Ovary (tissue), 9 donors: ENCODE data around the gene SNX2. TPM values are rescaled to one million over a fixed set of nuclear protein-coding genes. Genes with fewer than 3 reads are reported as not detected.

Experiments
- DNase-seq, 5 donors: peaks; one replicate each; pipeline ENCODE4 v3.0.0-alpha.2; 2019 to 2020
- H3K27ac ChIP-seq, 2 donors: fragments of 200-600 bp; one replicate each; pipeline versions ENCODE4 v1.5.1 to v1.8.0; 2019 to 2022
- H3K27me3 ChIP-seq: fragments of 200-600 bp; one replicate; pipeline ENCODE4 v1.8.0; 2022
- H3K36me3 ChIP-seq: fragments of 200-600 bp; sonication (generic); one replicate; pipeline ENCODE4 v1.5.1; 2019
- H3K4me1 ChIP-seq: one replicate; pipeline ENCODE4 v1.8.1; 2013; ENCODE audit warnings: mild to moderate bottlenecking, moderate library complexity; ENCODE audit not compliant: insufficient read depth
- H3K4me3 ChIP-seq: fragments of 200-600 bp; sonication (generic); one replicate; pipeline ENCODE4 v1.5.1; 2017
- H3K9me3 ChIP-seq, 2 donors: fragments of 200-600 bp in 1 of 2; sonication (generic) in 1 of 2; one replicate each; pipeline versions ENCODE4 v1.5.1 to v1.8.1; 2013 to 2019; ENCODE audit warnings: mild to moderate bottlenecking in 1 of 2, moderate library complexity in 1 of 2
- CTCF ChIP-seq, 3 donors: fragments of 450-650 bp in 2 of 3; fragments of 200-600 bp in 1 of 3; IDR thresholded peaks; one replicate each; pipeline versions ENCODE4 v1.5.1 to v1.8.0; 2016 to 2022; ENCODE audit warnings: antibody characterized with exemption in 3 of 3, mild to moderate bottlenecking in 1 of 3
- EP300 ChIP-seq: sonication (generic); formaldehyde crosslinking; IDR thresholded peaks from one replicate; pipeline ENCODE4 v1.6.1; 2017; ENCODE audit warnings: antibody characterized with exemption
- POLR2A ChIP-seq: fragments of 450-650 bp; IDR thresholded peaks from one replicate; pipeline ENCODE4 v1.6.1; 2017; ENCODE audit warnings: antibody characterized with exemption, mild to moderate bottlenecking, moderate library complexity
- WGBS, 3 donors: extraction: QIAGEN DNeasy Blood & Tissue Kit in 1 of 3; methylation state at CpG; one replicate each; pipeline versions ENCODE4 v1.1.5 to v1.1.7; 2013 to 2017; 5-methylcytosine and 5-hydroxymethylcytosine counted together
- intact Hi-C, 4 donors: fragments of 100-400 bp; cut with DNase I; formaldehyde crosslinking; loops; one replicate each; pipeline versions ENCODE4 v1.11.0 to v1.15.1; 2022 to 2023
- polyA plus RNA-seq, 2 donors: library from polyadenylated mRNA; stranded (reverse); fragments of 200-250 nt in 1 of 2; fragments of 350-450 nt in 1 of 2; fragmentation: Illumina TruSeq in 1 of 2; extraction: RNeasy Lipid Tissue Mini Kit (QIAGEN cat#74804) in 1 of 2; gene quantifications; one replicate each; pipeline ENCODE4 v1.2.3, GENCODE V29; 2013 to 2014
- total RNA-seq, 7 donors: library from RNA; depleted of rRNA in 2 of 7; stranded (reverse); fragments of >200 nt in 2 of 7; fragmentation: NEBNext Ultra II Directional in 3 of 7; extraction: Animal tissue kit (Norgen Biotek cat#: 25700) in 3 of 7; gene quantifications; one replicate each; pipeline versions ENCODE4 v1.1.0 to v1.2.4, GENCODE V29; 2016 to 2023
- donor health status: DM: no; HTN: no; CAD: no; lungs with moderate emphysema.
- donor health status: DM: no; HTN: no; CAD: no.
- donor health status: Bipolar disorder and iron deficiency.
- donor health status: DM: yes; HTN: yes; CAD: no.
- donor health status: DM: no; HTN: no; CAD: no.
- donor health status: DM: yes; HTN: yes; CAD: no.

SNX2 gene
- total and polyA plus RNA-seq, 9 donors, result 40.9 to 91.1 (median 76.5) TPM

DNA sequence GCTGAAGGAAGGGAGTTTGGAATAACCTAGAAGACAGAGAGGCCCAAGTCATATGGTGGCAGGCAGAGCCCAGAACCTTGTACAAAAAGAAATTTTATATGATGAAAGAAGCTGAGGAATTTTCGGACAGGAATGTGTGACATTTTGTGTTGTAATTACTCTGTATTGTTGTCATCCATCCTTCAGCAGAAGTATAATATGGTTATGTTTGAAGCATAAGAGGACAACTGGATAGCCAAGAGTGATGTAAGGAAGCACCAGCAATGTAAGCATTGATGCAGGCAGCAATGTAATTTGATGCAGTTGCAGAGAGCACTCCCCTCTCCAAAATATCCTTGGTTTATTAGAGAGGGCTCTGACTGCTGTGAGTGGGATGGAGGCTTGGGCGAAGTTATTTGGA lies 19.1 kb upstream of the SNX2 start:
- Histone ChIP-seq H3K36me3 (no peaks in the 10 kb centered on the region), H3K27ac (no peak overlapping the region), H3K27me3 (no peaks in the 10 kb centered on the region), H3K4me1 (no peaks in the 10 kb centered on the region), H3K4me3 (no peak overlapping the region), H3K9me3 (no peaks in the 10 kb centered on the region)
- DNase-seq, result no peak
- intact Hi-C loops, result no loop called here
- TF ChIP-seq CTCF (IDR thresholded peaks at IDR 0.05) (no peak), EP300 (no peak), POLR2A (no peak)
- WGBS, 3 donors, result 89 to 93% (median 90%) methylated on average over 2 of the region's 2 CpGs

DNA sequence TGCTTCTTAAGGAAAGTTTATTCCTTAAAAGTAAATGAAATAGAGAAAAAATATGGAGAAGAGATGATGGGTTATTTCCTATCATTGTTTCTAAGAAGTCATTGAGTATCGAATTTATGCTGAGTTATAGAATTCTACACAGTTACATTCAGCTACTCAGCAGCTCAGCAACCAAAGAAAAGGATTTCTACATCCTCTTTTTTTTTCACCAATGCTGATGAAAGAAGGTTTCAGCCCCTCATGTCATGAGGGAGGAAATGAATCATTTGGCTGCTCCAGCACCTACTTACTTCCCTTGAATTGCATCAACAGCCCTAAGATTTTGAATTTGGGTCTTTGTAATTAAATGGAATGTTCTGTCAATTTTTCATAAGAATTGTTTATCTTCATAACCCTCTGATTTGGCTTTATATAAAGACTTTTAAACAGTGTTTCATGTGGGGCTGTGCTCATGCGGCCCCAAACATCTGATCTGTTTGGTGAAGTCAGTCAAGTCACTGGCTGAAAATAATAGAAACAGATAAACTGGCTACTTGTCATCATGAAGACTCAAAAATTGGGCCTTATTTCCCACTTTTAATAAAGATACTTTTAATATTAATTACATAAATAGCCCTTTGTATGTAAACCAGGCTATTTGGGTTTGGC lies 18.5 kb upstream of the SNX2 start:
- Histone ChIP-seq H3K36me3 (no peaks in the 10 kb centered on the region), H3K4me3 (no peak overlapping the region), H3K9me3 (no peaks in the 10 kb centered on the region), H3K4me1 (no peaks in the 10 kb centered on the region), H3K27me3 (no peaks in the 10 kb centered on the region), H3K27ac (no peak overlapping the region)
- no peak for TF ChIP-seq EP300
- TF ChIP-seq POLR2A, result no peak
- TF ChIP-seq CTCF (IDR thresholded peaks at IDR 0.05), result no peak
- no peak for DNase-seq
- 86 to 88% (median 88%) methylated on average over 2 of the region's 2 CpGs for WGBS, 3 donors
- intact Hi-C loops, result no loop called here

GRCh38 chr5:122757285-122757684 lies 17.6 kb upstream of the SNX2 start:
- no peak overlapping the region for H3K27ac ChIP-seq
- 94 to 98% (median 96%) methylated on average over 4 of the region's 4 CpGs for WGBS, 3 donors
- no peaks in the 10 kb centered on the region for H3K9me3 ChIP-seq
- no peaks in the 10 kb centered on the region for H3K27me3 ChIP-seq
- no peaks in the 10 kb centered on the region for H3K36me3 ChIP-seq
- no peak for TF ChIP-seq CTCF (IDR thresholded peaks at IDR 0.05)
- no peak for TF ChIP-seq EP300
- TF ChIP-seq POLR2A, result no peak
- H3K4me3 ChIP-seq, result no peak overlapping the region
- DNase-seq, result no peak
- no peaks in the 10 kb centered on the region for H3K4me1 ChIP-seq
- intact Hi-C loops, result no loop called here

- Histone ChIP-seq H3K27me3 (no peaks in the 10 kb centered on the region), H3K9me3 (no peaks in the 10 kb centered on the region), H3K36me3 (no peaks in the 10 kb centered on the region), H3K27ac (no peak overlapping the region), H3K4me1 (no peaks in the 10 kb centered on the region), H3K4me3 (no peak overlapping the region)
- no peak for DNase-seq
- intact Hi-C loops, result no loop called here
- WGBS, 3 donors, result 81 to 85% (median 83%) methylated on average over 9 of the region's 9 CpGs
- TF ChIP-seq CTCF (IDR thresholded peaks at IDR 0.05) (no peak), POLR2A (no peak), EP300 (no peak)
These were observed 15.4 kb upstream of the SNX2 start for GRCh38 chr5:122759241-122760070.
